Endothelial cell of umbilical vein (primary cell): ENCODE results near the gene GNAZ. TPM values are rescaled to one million over a fixed set of nuclear protein-coding genes. Genes with fewer than 3 reads are reported as not detected.

Experiments
- BruUV-seq: library from RNA; stranded (reverse); fragments of 400-500 nt; replicated peaks from 2 replicates; lab custom pipeline; 2021; lab: Mats Ljungman, UMichigan
- CTCF ChIA-PET: fragments of 300-600, 350-600 bp; sonication (Branson Sonifier 250); formaldehyde crosslinking; loops from one replicate; lab custom pipeline; 2021; ENCODE audit warnings: antibody characterized with exemption, inconsistent platforms; lab: Charles Lee
- POLR2A ChIA-PET: fragments of 300-600, 350-600 bp; sonication (Branson Sonifier 250); formaldehyde crosslinking; loops from one replicate; lab custom pipeline; 2021; ENCODE audit warnings: antibody characterized with exemption, inconsistent platforms; lab: Charles Lee
- DNase-seq: peaks from one replicate; pipeline ENCODE4 v3.0.0-alpha.2; 2011; ENCODE audit warnings: low read depth, low spot score
- FAIRE-seq: peaks from 2 replicates; lab custom pipeline; 2011; peaks lifted over from hg19 to GRCh38; lab: Jason Lieb, UNC
- H2AFZ ChIP-seq: 2 replicates; pipeline ENCODE4 v1.6.0; 2012; ENCODE audit warnings: low read depth, low read length, control low read depth, inconsistent platforms
- H3K27ac ChIP-seq: 2 replicates; pipeline ENCODE4 v1.5.1; 2011; ENCODE audit warnings: low read depth, mild to moderate bottlenecking, control low read depth, low read length, moderate library complexity; ENCODE audit not compliant: insufficient read depth
- H3K27me3 ChIP-seq, 2 experiments: 2 replicates each; pipeline versions ENCODE4 v1.6.0 to v1.6.1; 2011; ENCODE audit warnings: low read length in 2 of 2, mixed read lengths in 1 of 2; ENCODE audit not compliant: control insufficient read depth in 2 of 2, insufficient read depth in 2 of 2
- H3K36me3 ChIP-seq, 2 experiments: 2 replicates in 1 of 2; 3 replicates in 1 of 2; pipeline ENCODE4 v1.5.1; 2011; ENCODE audit warnings: low read length in 2 of 2, mild to moderate bottlenecking in 1 of 2, moderate library complexity in 1 of 2; ENCODE audit not compliant: control insufficient read depth in 2 of 2, insufficient read depth in 2 of 2; ENCODE audit errors: extremely low read depth in 1 of 2
- H3K4me1 ChIP-seq: 3 replicates; pipeline ENCODE4 v1.5.1; 2011; ENCODE audit warnings: mild to moderate bottlenecking, low read length; ENCODE audit not compliant: control insufficient read depth, insufficient read depth; ENCODE audit errors: extremely low read depth
- H3K4me2 ChIP-seq: 2 replicates; pipeline ENCODE4 v1.6.1; 2011; ENCODE audit warnings: low read length, control low read depth, mixed read lengths; ENCODE audit not compliant: insufficient read depth
- H3K4me3 ChIP-seq, 3 experiments: fragments of 200-600 bp in 1 of 3; sonication (generic), shearing (Covaris generic) in 1 of 3; replicated peaks in 1 of 3; 2 replicates each; pipeline ENCODE4 v1.5.1; 2011 to 2016; ENCODE audit warnings: control low read depth in 3 of 3, low read length in 3 of 3, mild to moderate bottlenecking in 2 of 3, inconsistent platforms in 1 of 3, low read depth in 1 of 3, moderate library complexity in 1 of 3; ENCODE audit not compliant: insufficient read depth in 1 of 3
- H3K79me2 ChIP-seq: 2 replicates; pipeline ENCODE4 v1.6.0; 2012; ENCODE audit warnings: low read length, inconsistent platforms; ENCODE audit not compliant: control insufficient read depth, insufficient read depth
- H3K9ac ChIP-seq: replicated peaks from 2 replicates; pipeline ENCODE3; 2011; ENCODE audit warnings: low read length, control low read depth; ENCODE audit not compliant: insufficient read depth; ENCODE audit errors: extremely low read depth
- H3K9me1 ChIP-seq: replicated peaks from 3 replicates; pipeline ENCODE4 v1.6.0; 2011; ENCODE audit warnings: mild to moderate bottlenecking, low read length; ENCODE audit not compliant: control insufficient read depth, insufficient read depth; ENCODE audit errors: extremely low read depth
- H3K9me3 ChIP-seq: replicated peaks from 2 replicates; pipeline ENCODE4 v1.5.1; 2012; ENCODE audit warnings: low read length, inconsistent platforms; ENCODE audit not compliant: control insufficient read depth, insufficient read depth
- H4K20me1 ChIP-seq: replicated peaks from 2 replicates; pipeline ENCODE3; 2011; ENCODE audit warnings: mild to moderate bottlenecking, low read length; ENCODE audit not compliant: control insufficient read depth, insufficient read depth; ENCODE audit errors: extremely low read depth
- EZH2 ChIP-seq: IDR thresholded peaks from 2 replicates; pipeline ENCODE4 v1.6.1; 2012; ENCODE audit warnings: borderline replicate concordance, low read depth, mild to moderate bottlenecking, moderate library complexity, low read length, inconsistent platforms; ENCODE audit not compliant: severe bottlenecking
- FOS ChIP-seq: IDR thresholded peaks from 2 replicates; pipeline ENCODE4 v1.6.1; 2011; ENCODE audit warnings: mild to moderate bottlenecking, low read length, moderate library complexity, borderline replicate concordance; ENCODE audit not compliant: insufficient read depth
- GATA2 ChIP-seq: IDR thresholded peaks from 2 replicates; pipeline ENCODE4 v1.7.0; 2011; ENCODE audit warnings: low read depth, mild to moderate bottlenecking, moderate library complexity, mixed read lengths, low read length; ENCODE audit not compliant: insufficient read length, insufficient read depth
- JUN ChIP-seq: IDR thresholded peaks from 2 replicates; pipeline ENCODE4 v1.6.1; 2011; ENCODE audit warnings: borderline replicate concordance, low read depth; ENCODE audit not compliant: insufficient read length, insufficient read depth
- MAX ChIP-seq: IDR thresholded peaks from 2 replicates; pipeline ENCODE4 v1.6.1; 2011; ENCODE audit not compliant: insufficient read depth, insufficient read length
- MYC ChIP-seq: IDR thresholded peaks from one replicate; pipeline ENCODE4 v1.6.1; 2011; ENCODE audit warnings: mild to moderate bottlenecking, low read depth, low read length
- POLR2A ChIP-seq: IDR thresholded peaks from 2 replicates; pipeline ENCODE4 v1.6.1; 2012; ENCODE audit warnings: low read depth, mild to moderate bottlenecking, control low read depth, low read length
- POLR2AphosphoS5 ChIP-seq: IDR thresholded peaks from 2 replicates; pipeline ENCODE4 v1.6.1; 2012; ENCODE audit warnings: low read depth, mild to moderate bottlenecking, control low read depth, low read length, moderate library complexity; ENCODE audit not compliant: insufficient read depth
- dilution Hi-C: fragments of 300-500 bp; cut with MboI; formaldehyde crosslinking; loops from one replicate; pipeline ENCODE4 v1.15.0; 2019; ENCODE audit warnings: low sequenced_read_pairs; ENCODE audit not compliant: extremely low pct_ligation_motif_present
- intact Hi-C: fragments of 100-400 bp; cut with micrococcal nuclease; formaldehyde crosslinking; loops from one replicate; pipeline ENCODE4 v1.10.0; 2022
- polyA plus RNA-seq, 4 experiments: library from polyadenylated mRNA; depleted of rRNA in 3 of 4; stranded (reverse) in 3 of 4; unstranded in 1 of 4; fragments of >200 nt; gene quantifications; 2 replicates each; pipeline versions ENCODE4 v1.2.1 to v1.2.3, GENCODE V29; 2011 to 2012; ENCODE audit warnings: missing spikeins in 1 of 4
- total RNA-seq: library from RNA; stranded (reverse); gene quantifications from 2 replicates; pipeline ENCODE4 v1.2.3, GENCODE V29; 2021
- TF ChIP-seq, protein P1 (sequence below), 2 donors: IDR thresholded peaks; 1 replicate in 1 of 2; 2 replicates in 1 of 2; pipeline ENCODE4 v1.5.1; 2011; ENCODE audit warnings: low read length in 2 of 2, mild to moderate bottlenecking in 2 of 2, moderate library complexity in 2 of 2, control low read depth in 1 of 2, inconsistent platforms in 1 of 2, low read depth in 1 of 2; ENCODE audit not compliant: insufficient read depth in 1 of 2; ENCODE audit errors: extremely low read depth in 1 of 2

The GNAZ gene
- total and polyA plus RNA-seq, 2 donors (not counting 3 experiments of a cell fraction or from before 2014, with no cell fraction given): 0.44 to 0.86 TPM

DNA sequence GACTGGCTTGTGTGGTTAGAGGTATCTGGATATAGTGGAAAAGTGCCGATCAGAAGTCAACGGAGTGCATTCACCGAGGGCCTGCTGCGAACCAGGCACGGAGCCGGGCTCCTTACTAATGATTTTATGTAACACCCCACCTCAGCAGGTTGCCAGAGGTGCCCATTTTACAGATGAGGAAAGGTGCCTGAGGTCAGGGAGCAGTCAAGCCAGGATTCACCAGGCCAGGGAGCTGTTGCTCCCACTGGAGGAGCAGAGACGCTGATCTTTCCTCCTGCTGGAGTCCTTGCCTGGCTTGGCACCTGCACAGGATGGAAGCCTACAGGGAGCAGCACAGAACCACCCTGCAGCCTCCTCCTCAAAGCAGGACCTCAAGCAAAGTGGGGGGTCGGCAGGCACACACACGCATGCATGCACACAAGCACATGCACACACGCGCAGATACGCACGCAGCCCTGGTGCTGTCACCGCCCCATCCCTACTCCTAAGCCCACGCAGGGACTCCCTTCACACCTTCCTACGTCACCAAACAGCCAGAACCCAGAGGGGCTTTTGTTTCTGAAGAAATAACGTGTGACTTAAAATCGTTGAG is 55.3 kb downstream of the GNAZ start:
- CTCF ChIA-PET: interaction anchor here (15.6 kb wide), 1 partner anchor 167 kb away, joined by 401 read pairs; no protein-coding TSS in a partner anchor
- Histone ChIP-seq H3K4me3 (no peak overlapping the region), H3K79me2 (no peaks in the 10 kb centered on the region), H3K9me3 (no peaks in the 10 kb centered on the region), H3K4me2 (no peak overlapping the region), H3K27ac (no peak overlapping the region), H2AFZ (no peak overlapping the region), H3K9ac (no peak overlapping the region), H3K4me1 (no peaks in the 10 kb centered on the region), H3K9me1 (no peaks in the 10 kb centered on the region), H3K36me3 (no peaks in the 10 kb centered on the region), H4K20me1 (no peaks in the 10 kb centered on the region), H3K27me3 (no peaks in the 10 kb centered on the region)
- FAIRE-seq: no peak
- intact Hi-C loops (no loop called here), dilution Hi-C loops (no loop called here)
- DNase-seq: no peak
- BruUV-seq: no TSS peak
- TF ChIP-seq, protein P1, sequence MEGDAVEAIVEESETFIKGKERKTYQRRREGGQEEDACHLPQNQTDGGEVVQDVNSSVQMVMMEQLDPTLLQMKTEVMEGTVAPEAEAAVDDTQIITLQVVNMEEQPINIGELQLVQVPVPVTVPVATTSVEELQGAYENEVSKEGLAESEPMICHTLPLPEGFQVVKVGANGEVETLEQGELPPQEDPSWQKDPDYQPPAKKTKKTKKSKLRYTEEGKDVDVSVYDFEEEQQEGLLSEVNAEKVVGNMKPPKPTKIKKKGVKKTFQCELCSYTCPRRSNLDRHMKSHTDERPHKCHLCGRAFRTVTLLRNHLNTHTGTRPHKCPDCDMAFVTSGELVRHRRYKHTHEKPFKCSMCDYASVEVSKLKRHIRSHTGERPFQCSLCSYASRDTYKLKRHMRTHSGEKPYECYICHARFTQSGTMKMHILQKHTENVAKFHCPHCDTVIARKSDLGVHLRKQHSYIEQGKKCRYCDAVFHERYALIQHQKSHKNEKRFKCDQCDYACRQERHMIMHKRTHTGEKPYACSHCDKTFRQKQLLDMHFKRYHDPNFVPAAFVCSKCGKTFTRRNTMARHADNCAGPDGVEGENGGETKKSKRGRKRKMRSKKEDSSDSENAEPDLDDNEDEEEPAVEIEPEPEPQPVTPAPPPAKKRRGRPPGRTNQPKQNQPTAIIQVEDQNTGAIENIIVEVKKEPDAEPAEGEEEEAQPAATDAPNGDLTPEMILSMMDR (IDR thresholded peaks at IDR 0.05; ENCODE audit: extremely low read depth in 1 of 2, insufficient read depth in 1 of 2, low read depth in 1 of 2, low read length in 2 of 2): no peak
- TF ChIP-seq JUN: no peak
- TF ChIP-seq POLR2A: no peak
- POLR2A ChIA-PET: no interaction called here

GRCh38 chr22:23126165-23127054 is 56.1 kb downstream of the GNAZ start:
- FAIRE-seq: no peak
- Histone ChIP-seq H3K9me3 (no peaks in the 10 kb centered on the region), H3K4me3 (no peak overlapping the region), H4K20me1 (no peaks in the 10 kb centered on the region), H3K4me1 (no peaks in the 10 kb centered on the region), H3K9me1 (no peaks in the 10 kb centered on the region), H3K27ac (no peak overlapping the region), H2AFZ (no peak overlapping the region), H3K27me3 (no peaks in the 10 kb centered on the region), H3K79me2 (no peaks in the 10 kb centered on the region), H3K36me3 (no peaks in the 10 kb centered on the region), H3K4me2 (no peak overlapping the region), H3K9ac (no peak overlapping the region)
- BruUV-seq: no TSS peak
- dilution Hi-C loops: no loop called here
- POLR2A ChIA-PET: no interaction called here
- no peak for DNase-seq
- intact Hi-C loops: no loop called here
- TF ChIP-seq MYC (no peak), JUN (no peak), POLR2AphosphoS5 (no peak), MAX (no peak), FOS (no peak), POLR2A (no peak), GATA2 (no peak), EZH2 (no peak)
- TF ChIP-seq, protein P1 (IDR thresholded peaks at IDR 0.05; ENCODE audit: extremely low read depth in 1 of 2, insufficient read depth in 1 of 2, low read depth in 1 of 2, low read length in 2 of 2): no peak
- CTCF ChIA-PET: interaction anchor here (1.7 to 15.6 kb wide), 3 partner anchors 9 to 373 kb away, joined by 4 to 401 read pairs (median 7); no protein-coding TSS in a partner anchor
